Right lobe of liver (tissue), 6 donors: ENCODE measurements around the gene OGFRL1. TPM values are rescaled to one million over a fixed set of nuclear protein-coding genes. Genes with fewer than 3 reads are reported as not detected.

Experiments used
- ATAC-seq, 4 donors: fragments of 200-7000 bp; cut with Tn5 transposase; one replicate each; pipeline ENCODE4 v1.9.1; 2020; ENCODE audit warnings: mild to moderate bottlenecking in 4 of 4, moderate library complexity in 4 of 4
- DNase-seq, 3 donors: peaks; one replicate each; pipeline ENCODE4 v3.0.0-alpha.2; 2020
- H3K27ac ChIP-seq, 3 donors: fragments of 200-600 bp; one replicate each; pipeline ENCODE4 v1.8.0; 2022
- H3K27me3 ChIP-seq, 2 donors: fragments of 200-600 bp; one replicate each; pipeline ENCODE4 v1.8.0; 2022
- H3K36me3 ChIP-seq, 4 donors: fragments of 200-600 bp; sonication (generic) in 1 of 4; one replicate each; pipeline versions ENCODE4 v1.5.1 to v1.8.0; 2017 to 2022; ENCODE audit warnings: control low read depth in 1 of 4
- H3K4me1 ChIP-seq, 4 donors: fragments of 200-600 bp; sonication (generic) in 1 of 4; one replicate each; pipeline versions ENCODE4 v1.5.1 to v1.8.0; 2017 to 2022; ENCODE audit warnings: control low read depth in 1 of 4
- H3K4me3 ChIP-seq, 3 donors: fragments of 200-600 bp; one replicate each; pipeline ENCODE4 v1.8.0; 2022
- H3K9me3 ChIP-seq, 4 donors: fragments of 200-600 bp; sonication (generic) in 1 of 4; one replicate each; pipeline versions ENCODE4 v1.5.1 to v1.8.0; 2017 to 2022; ENCODE audit warnings: control low read depth in 1 of 4
- POLR2A ChIP-seq: fragments of 450-650 bp; IDR thresholded peaks from one replicate; pipeline ENCODE4 v1.6.1; 2017; ENCODE audit warnings: antibody characterized with exemption, mild to moderate bottlenecking
- WGBS: methylation state at CpG from one replicate; pipeline ENCODE4 v1.1.6; 2018; ENCODE audit warnings: low coverage, low lambda C conversion rate; ENCODE audit not compliant: insufficient coverage; ENCODE audit errors: missing lambda C conversion rate; 5-methylcytosine and 5-hydroxymethylcytosine counted together
- intact Hi-C, 2 donors: fragments of 100-400 bp; cut with DNase I; formaldehyde crosslinking; loops; one replicate each; pipeline versions ENCODE4 v1.11.2 to v1.14.1; 2022
- total RNA-seq, 6 experiments: library from RNA; depleted of rRNA in 2 of 6; stranded (reverse); fragments of >200 nt in 2 of 6; fragmentation: NEBNext Ultra II Directional in 3 of 6; extraction: Animal tissue kit (Norgen Biotek cat#: 25700) in 3 of 6; gene quantifications; one replicate each; pipeline versions ENCODE4 v1.1.0 to v1.2.4, GENCODE V29; 2016 to 2023
- TF ChIP-seq, protein P1 (sequence below), 4 donors: fragments of 200-600 bp in 3 of 4; fragments of 450-650 bp in 1 of 4; IDR thresholded peaks; one replicate each; pipeline versions ENCODE4 v1.5.1 to v1.8.0; 2016 to 2022; ENCODE audit warnings: antibody characterized with exemption in 4 of 4, mild to moderate bottlenecking in 2 of 4
- donor health status: DM: no; HTN: yes; CAD: no.
- donor health status: DM: no; HTN: no; CAD: no.
- donor health status: DM: no; HTN: no; CAD: no.
- donor health status: DM: no; HTN: yes; CAD: no.
- donor health status: DM: no; HTN: yes; CAD: no.

OGFRL1 gene
- total RNA-seq, 6 experiments from 2014 or later, result 1.5 to 6.9 (median 3.8) TPM

DNA sequence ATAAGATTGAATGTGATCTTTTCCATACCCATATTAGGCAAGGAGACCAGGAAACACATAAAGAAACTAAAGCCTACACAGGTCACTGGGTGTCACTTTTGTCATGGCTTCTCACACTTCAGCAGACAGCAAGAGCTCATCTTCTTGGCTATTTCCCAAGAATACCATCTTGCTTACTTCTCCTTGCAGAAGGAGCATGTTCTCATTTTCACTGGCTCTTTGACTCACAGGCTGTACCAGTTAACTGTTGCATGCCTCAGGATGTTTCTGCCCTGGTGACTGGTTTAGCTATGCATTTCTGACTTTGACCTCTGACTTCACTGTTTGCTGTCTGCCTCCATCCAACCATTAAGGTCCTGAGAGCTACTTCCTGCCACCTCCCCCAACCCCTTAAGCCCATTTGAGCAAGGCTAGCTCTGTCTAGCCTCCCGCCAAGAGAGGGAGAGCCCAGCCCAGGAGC lies 40.3 kb upstream of the OGFRL1 start:
- intact Hi-C loops, result no loop called here
- TF ChIP-seq POLR2A, result no peak
- TF ChIP-seq, protein P1, sequence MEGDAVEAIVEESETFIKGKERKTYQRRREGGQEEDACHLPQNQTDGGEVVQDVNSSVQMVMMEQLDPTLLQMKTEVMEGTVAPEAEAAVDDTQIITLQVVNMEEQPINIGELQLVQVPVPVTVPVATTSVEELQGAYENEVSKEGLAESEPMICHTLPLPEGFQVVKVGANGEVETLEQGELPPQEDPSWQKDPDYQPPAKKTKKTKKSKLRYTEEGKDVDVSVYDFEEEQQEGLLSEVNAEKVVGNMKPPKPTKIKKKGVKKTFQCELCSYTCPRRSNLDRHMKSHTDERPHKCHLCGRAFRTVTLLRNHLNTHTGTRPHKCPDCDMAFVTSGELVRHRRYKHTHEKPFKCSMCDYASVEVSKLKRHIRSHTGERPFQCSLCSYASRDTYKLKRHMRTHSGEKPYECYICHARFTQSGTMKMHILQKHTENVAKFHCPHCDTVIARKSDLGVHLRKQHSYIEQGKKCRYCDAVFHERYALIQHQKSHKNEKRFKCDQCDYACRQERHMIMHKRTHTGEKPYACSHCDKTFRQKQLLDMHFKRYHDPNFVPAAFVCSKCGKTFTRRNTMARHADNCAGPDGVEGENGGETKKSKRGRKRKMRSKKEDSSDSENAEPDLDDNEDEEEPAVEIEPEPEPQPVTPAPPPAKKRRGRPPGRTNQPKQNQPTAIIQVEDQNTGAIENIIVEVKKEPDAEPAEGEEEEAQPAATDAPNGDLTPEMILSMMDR (IDR thresholded peaks at IDR 0.05), result no peak
- ATAC-seq, result peak; percentile 54 to 77 (median 70)
- 10% methylated on average over 1 of the region's 1 CpG for WGBS
- Histone ChIP-seq H3K9me3 (peaks cover 0 to 3% (median 0%) of the 10 kb centered on the region in 4 donors), H3K36me3 (no peaks in the 10 kb centered on the region), H3K27ac (no peak overlapping the region), H3K27me3 (no peaks in the 10 kb centered on the region), H3K4me1 (no peaks in the 10 kb centered on the region), H3K4me3 (no peak overlapping the region)
- no peak for DNase-seq

DNA sequence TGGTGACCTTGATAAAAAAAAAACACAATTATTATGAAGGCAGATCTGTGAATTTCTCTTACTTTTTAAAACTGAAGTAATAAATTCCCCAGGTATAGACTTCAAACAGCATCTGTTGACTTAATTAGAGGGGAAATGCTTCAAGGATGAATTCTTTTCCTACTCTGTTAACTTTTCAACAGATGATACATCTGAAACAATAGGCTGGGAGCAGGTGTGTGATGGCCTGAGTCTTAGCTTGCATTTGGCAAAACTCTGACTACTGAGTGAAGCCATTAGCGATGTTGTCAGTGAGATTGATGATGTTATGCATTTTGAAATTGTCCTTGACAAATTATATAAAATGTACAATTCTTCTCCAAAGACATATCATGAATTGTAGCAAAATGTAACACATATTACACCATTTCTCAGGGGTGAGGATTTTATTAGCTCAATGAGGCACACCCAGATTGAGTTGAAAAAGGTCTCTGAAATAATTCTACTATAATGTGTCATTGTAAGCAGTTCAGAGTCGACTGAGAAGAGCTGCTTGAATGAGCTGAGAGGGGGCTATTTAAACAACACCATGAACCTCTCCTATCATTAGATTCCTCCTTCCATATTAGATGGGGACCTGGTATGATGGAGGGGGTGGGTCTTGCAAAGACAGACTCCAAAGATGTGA lies 39.6 kb upstream of the OGFRL1 start:
- Histone ChIP-seq H3K27ac (no peak overlapping the region), H3K4me3 (no peak overlapping the region), H3K27me3 (no peaks in the 10 kb centered on the region), H3K4me1 (no peaks in the 10 kb centered on the region), H3K36me3 (no peaks in the 10 kb centered on the region), H3K9me3 (peaks cover 0 to 3% (median 0%) of the 10 kb centered on the region in 4 donors)
- ATAC-seq (no peak), DNase-seq (no peak)
- 69% methylated on average over 2 of the region's 2 CpGs for WGBS
- TF ChIP-seq POLR2A, result no peak
- TF ChIP-seq, protein P1 (IDR thresholded peaks at IDR 0.05), result no peak
- intact Hi-C loops, result no loop called here

DNA sequence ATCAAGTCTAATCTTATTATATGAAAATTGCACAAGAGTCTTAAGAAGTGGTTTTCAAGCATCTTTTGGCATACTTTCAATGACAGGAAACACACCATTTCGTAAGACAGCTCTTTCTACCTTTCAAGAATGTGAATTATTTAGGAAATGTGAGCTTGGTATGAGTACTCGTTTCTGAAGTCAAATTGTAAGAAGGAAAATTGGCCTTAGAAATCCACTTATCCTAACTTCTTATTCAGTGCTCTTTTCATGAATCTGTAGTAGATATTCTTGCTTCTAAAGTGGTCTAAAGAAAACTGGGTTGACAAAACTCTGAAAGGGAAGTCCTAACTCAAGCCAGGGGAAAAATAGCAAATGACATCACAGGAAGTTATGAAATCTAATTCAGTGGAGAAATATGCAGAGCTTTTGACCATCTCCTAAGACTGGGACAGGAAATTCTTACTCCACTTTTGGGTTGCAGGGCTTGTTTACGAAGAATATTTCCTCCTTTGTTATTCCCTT lies 38.5 kb upstream of the OGFRL1 start:
- no peaks in the 10 kb centered on the region for H3K36me3 ChIP-seq
- peaks cover 0 to 3% (median 0%) of the 10 kb centered on the region in 4 donors for H3K9me3 ChIP-seq
- no peaks in the 10 kb centered on the region for H3K4me1 ChIP-seq
- WGBS, result 23% methylated on average over 3 of the region's 3 CpGs
- ATAC-seq (peak; percentile 59 to 78 (median 66)), DNase-seq (no peak)
- H3K27ac ChIP-seq, result peak overlapping the region in 1 of 3 donors; percentile 35
- no peaks in the 10 kb centered on the region for H3K27me3 ChIP-seq
- TF ChIP-seq POLR2A, result no peak
- TF ChIP-seq, protein P1 (IDR thresholded peaks at IDR 0.05), result no peak
- no peak overlapping the region for H3K4me3 ChIP-seq
- intact Hi-C loops, result no loop called here

DNA sequence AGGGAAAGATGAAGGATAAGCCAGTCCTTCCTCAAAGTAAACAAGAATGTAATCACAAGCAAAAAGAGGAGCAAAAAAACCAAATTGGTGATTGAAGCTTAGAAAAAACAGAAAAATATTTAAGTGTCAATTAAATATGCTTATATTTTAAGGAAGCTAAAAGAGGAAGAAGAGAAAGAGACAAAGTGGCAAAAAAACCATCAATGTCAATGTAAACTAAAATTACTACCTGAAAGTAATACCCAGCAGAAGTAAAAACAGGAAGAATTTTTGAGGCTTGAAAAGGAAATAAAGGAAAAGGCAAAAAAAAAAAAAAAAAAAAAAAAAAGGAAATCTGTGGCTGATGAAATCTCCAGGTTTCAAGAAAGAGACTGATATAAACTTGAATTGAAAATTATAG lies 36.2 kb upstream of the OGFRL1 start:
- intact Hi-C loops, result no loop called here

More for the DNA sequence above, 36.2 kb upstream of the OGFRL1 start:
- no peaks in the 10 kb centered on the region for H3K36me3 ChIP-seq
- H3K27ac ChIP-seq, result no peak overlapping the region
- ATAC-seq (no peak), DNase-seq (no peak)
- TF ChIP-seq, protein P1 (IDR thresholded peaks at IDR 0.05), result no peak
- no peak for TF ChIP-seq POLR2A
- peaks cover 0 to 3% (median 0%) of the 10 kb centered on the region in 4 donors for H3K9me3 ChIP-seq
- no peaks in the 10 kb centered on the region for H3K27me3 ChIP-seq
- H3K4me1 ChIP-seq, result no peaks in the 10 kb centered on the region
- H3K4me3 ChIP-seq, result no peak overlapping the region
